ENCODE results near the gene ABCA5.
"Not testable (repeated sequence)": the region's sequence is repeated elsewhere in the genome, so short reads cannot be mapped to it uniquely, and the experiment has no call there.

The ABCA5 gene

DNA sequence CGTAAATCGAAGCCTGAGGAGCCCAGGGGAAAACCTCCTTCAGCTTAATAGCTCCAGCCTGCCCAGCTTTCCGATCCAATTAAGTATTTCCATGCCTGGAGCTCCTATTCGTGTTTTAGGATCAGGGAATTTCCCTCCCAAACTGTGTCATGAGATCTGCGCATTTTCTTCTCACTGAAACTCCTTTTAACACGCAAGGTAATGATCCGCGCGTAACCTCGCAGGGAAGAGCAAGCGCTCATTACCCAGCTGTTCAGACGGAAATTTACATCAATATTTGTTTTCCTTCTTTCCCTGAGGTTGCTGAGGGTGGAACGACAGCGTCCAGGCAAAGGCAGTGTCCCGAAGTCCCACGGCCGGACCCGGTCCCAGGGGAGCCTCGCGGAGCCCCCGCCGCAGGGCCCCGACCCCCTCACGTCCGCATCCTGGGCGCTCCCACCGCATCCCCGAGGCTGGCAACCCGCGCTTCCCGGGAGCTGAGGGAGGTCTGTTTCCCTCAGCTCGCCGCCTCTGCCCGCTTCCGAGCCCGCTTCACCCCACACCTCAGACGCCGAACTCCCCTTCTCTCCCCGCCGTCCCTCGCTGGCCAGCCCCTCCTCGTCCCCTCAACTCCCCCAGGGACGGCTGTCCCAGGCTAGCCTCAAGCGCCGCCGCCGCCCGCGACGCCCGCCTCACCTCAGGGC, 415 bp downstream of the ABCA5 start:
- DNase-seq: peak; percentile 18

DNA sequence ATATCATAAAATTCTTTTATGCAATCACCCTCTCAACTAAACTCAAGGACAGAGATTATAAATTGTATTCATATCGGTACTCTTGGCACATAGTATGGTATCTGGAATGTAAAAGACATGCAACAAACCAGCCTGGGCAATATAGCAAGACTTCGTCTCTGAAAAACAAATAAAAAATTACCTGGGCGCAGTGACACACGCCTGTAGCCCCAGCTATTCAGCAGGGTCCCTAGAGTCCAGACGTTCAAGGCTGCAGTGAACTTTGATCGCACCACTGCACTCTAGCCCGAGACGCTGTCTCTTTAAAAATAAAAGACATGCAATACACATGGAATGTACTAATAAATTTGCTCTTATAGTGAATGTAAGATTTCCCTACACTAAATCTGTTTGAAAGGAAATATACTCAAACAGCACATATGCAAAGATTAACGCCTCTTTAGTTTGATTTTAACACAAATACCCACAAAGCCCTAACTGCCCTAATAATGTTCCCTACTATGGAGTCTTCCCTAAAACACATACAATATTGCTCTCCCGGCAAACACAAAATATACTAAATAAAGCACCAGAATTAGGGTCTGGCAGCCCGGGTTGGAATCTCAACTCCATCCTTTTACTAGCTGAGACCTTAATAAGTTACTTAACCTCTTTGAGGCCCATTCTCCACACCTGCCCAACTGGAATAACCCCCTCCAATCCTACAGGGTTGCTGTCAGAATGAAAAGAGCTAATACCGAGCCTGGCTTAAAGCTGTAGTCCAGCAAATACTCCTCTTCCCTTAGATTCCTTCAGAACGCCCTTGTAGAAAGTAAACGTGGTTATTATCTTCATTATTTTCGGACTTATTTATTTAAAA, 1.2 kb downstream of the ABCA5 start:
- no peak for DNase-seq

DNA sequence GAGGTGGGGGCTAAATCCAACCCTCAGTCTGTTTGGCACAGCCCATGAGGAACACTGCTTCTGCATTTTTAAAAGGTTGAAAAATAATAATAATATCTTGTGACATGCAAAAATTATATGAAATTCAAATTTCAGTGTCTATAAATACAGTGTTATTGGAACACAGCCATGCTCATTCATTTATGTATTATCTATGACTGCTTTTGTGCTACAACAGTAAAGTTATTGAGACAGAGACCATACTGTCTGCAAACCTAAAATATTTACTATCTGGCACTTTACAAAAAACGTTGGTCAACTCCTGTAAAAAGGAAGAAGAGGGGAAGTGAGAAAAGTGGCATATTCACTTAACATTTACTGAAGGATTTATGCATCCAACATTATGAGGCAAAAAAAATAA, 3.1 kb downstream of the ABCA5 start:
- DNase-seq: no peak

DNA sequence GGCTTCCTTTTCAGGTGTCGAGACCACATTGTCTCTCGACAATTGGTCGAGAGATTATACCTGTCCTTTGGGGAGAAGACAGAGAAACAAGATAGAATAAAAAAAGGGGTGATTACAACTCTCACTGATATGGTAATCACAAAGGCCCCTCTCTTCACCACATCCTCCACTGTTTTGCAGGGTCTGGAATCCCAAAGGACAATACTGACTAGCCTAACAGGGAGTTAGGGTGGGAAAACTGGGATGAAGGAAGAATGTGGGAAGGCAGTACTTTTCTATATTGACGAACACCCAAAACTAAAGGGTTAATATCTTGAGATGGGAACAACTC, 6.1 kb downstream of the ABCA5 start:
- no peak for DNase-seq

DNA sequence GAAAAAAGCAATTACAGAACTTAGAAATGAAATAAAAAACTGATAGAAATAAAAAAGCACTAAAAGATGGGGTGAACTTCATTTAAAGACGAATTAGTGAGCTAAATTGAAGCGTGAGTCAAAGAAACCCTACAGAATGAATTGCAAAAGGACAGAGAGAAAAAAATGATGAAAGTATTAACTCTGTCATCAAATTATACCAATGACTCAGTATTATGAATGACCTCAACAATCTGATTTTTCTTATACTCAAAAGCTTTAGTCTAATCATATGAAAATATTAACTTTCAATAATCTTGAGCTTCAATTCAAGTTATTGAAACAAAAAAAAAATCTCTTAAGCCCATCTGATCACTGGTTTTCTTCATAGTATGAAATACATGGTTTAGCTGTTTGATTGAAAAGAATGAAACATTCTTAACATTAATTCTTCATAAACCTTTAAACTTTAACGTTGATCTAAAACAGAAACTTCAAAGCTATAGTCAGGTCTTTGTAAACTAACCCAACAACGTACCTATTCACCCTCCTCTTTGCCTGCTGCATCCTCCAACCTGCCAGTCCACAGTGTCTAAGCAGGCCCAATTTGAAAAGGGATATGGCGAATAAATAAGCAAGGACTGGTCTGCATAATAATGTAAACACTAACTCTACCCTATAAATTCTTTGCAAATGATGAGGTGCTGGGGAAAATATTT, 6.6 kb downstream of the ABCA5 start:
- DNase-seq: no peak

DNA sequence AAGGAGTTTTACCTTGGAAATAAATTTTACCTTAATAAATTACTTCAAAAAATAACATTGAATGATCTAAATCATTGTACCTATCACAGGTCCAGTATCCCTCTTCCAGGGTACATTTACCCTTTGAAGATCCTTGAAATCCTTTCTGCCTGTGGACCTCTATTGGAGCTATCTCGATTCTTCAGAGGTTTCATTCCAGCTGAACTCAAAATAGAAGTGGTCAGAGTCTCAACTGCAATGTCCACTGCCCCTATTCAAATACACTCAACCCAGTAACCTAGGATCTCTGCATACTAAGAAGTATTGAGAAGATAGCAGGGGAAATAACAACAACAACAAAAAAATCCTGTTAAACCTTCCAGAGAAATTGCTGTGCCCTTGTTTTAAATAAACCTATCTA, 9.3 kb downstream of the ABCA5 start:
- no peak for DNase-seq

DNA sequence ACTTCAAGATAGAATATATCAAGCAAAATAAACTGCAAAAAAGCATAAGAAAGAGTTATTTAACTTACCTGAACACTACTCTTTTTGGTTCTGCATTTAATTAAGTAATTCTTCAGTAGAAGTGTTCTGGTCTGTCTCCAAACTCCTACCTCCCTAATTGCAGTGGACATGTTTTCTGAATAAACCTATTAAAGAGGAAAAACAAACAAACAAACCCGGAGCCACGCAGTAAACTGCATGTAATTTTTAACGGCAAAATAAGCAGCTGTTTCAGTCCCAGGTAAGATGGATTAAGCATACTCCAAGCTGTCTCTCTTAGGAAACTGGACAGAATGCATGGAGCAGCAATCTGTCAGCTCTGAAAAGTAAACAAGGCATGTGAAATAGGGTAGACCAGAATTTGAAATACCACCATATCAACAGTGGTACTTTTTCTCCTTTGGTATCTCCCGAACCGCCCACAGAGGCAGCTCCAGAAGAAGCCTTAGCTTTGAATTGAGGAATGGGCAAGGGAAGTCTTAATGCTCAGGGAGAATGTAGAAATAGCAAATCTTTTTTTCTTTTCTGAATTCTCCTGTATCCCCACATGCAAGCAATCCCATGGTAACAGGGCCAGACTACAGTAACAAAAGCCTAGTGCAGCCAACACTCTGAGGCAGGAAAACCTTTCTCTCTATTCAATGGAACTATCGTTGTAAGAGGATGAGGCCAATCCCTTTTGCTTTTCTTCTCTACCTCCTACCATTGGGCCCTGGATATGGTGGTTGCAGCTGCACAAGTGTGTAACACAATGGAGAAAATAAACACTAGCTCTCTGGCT, 12.5 kb downstream of the ABCA5 start:
- DNase-seq: no peak

DNA sequence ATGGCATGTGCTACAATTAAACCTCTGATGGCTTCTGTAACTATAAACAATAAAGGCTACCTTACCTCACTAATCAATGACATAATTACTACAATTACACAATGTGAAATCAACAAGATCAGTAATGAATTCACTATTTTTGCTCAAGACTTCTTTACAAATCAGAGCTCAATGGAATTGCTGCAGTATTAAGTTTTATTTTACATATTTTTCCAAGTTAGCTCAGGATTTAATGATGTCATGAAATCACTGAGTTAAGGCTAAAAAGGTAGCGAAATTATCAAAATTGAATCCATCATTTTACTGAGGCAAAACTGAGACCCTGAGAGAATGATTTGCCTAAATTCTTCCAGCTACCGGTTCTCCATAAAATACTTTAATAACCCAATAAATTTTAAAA, 21.8 kb downstream of the ABCA5 start:
- no peak for DNase-seq

DNA sequence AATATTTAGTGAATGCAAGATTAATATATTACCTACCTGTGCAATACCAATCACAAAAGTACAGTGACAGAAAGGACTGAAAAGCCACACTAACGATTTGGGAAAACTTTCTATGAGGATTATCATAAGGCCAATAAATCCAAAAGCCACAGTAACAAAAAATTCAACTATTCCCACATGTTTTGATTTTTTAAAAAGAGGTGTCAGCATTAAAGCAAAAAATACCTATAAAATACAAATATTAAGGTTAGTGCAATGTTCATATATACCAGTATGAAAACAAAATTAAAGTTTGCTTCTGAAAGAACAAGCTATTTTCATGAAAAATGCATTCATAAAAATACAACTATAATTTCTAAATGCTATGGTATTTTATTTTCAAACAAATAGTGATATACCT, 24.3 kb downstream of the ABCA5 start:
- DNase-seq: no peak

DNA sequence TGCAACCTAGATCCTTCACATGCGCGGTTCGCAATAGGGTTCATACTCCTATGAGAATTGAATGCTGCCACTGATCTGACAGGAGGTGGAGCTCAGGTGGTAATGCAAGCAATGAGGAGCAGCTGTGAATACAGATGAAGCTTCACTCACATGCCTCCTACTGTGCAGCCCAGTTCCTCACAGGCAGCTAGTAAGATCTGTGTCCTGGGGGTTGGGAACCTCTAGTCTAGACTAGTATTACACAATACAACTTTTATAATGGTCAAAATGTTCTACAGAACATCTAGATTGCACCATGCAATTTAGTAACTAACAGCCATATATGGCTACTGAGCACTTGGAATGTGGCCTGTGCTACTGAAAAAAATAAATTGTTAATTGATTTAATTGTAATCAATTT, 26.7 kb downstream of the ABCA5 start:
- no peak for DNase-seq

DNA sequence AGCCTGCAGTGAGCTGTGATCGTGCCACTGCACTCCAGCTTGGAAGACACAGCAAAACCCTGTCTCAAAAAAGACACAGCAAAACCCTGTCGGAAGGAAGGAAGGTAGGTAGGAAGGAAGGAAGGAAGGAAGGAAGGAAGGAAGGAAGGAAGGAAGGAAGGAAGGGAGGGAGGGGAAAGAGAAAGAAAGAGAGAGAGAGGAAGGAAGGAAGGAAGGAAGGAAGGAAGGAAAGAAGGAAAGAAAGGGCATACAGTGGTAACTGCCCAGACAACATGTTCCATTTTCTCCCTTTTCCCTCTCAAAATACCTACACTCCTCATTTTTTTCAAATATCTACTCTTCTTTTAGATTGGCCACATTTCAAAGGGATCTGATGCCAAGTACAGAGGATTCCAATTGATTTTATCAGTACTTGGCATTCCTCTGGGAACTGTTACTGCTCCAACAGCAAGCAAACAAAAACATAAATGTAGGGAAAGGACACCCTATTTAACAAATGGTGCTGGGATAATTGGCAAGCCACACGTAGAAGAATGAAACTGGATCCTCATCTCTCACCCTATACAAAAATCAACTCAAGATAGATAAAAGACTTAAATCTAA, 28.7 kb downstream of the ABCA5 start:
- DNase-seq: not testable (repeated sequence)

DNA sequence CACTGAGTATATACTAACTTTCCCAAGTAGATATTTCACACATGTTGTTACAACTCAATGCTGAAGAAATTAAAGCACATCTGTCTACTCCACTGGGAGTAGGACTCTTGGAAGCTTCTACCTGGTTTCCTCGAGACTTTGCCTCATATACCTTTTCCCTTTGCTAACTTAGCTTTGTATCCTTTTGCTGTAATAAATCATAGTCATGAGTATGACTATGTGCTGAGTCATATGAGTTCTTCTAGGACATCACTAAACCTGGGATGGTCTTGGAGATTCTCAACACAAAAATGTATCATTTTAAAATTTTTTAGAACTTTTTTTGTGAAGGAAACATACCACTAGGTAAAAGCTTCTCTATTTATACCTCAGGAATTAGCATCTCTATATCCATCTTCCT, 39.8 kb downstream of the ABCA5 start:
- no peak for DNase-seq

DNA sequence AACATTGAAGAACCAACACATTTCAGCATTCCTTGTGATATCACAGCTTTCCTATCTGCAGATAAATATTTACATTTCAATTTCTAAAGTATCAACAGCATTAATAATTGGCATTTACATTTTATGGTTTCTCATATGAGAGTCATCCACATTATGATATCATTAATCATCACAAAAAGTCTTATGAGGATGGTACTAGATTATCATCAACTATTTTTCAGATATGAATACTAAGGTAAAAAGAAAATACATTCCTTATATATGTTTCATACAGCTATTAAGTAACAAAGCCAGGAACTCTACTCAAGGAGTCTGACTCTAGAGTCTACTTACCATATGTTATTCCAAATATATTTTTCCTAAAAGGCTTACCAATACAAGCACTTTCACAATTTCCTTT, 40.7 kb downstream of the ABCA5 start:
- DNase-seq: no peak

DNA sequence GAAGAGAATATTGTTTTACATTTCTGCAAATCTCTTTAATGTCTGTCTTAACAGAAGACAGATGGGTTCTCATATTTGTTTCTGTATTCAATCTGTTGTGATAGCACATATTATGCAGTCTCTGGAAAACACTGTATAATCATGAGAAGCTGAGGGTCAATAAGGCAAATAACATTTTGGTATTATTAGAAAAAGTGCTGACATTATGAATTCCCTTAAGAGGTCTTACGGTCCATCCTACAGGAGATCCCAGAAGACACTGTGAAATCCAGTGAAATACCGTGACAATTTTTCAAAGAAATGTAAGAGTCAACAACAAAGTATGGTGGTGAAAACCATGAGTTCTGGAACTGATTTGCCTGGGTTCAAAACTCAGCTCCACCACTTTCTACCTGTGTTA, 42.3 kb downstream of the ABCA5 start:
- DNase-seq: no peak

DNA sequence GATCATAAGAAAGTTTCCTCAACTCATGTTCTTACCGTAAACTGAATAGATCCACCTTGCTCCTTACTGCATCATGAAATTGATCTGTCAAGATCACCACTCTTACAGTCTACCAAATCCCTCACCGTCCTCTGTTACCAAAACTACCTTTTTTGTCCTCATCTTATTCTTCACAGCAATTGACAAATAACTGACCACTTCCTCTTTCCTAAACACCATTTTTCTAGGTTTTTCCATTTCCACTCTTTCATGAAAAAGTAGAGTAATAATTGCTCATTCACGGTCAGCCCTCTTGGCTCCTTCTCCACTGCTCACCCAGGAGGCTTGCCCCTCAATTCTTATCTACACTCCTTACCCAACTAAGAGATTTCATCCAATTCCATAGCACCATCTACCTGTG, 44.9 kb downstream of the ABCA5 start:
- DNase-seq: no peak

DNA sequence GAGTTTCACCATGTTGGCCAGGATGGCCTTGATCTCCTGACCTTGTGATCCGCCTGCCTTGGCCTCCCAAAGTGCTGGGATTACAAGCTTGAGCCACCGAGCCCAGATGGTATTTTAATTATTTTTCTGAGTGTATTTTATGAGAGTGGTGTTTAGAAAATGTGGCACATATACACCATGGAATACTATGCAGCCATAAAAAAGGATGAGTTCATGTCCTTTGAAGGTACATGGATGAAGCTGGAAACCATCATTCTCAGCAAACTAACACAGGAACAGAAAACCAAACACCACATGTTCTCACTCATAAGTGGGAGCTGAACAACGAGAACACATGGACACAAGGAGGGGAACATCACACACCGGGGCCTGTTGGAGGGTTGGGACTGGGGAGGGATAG, 50.7 kb downstream of the ABCA5 start:
- not testable (repeated sequence) for DNase-seq

DNA sequence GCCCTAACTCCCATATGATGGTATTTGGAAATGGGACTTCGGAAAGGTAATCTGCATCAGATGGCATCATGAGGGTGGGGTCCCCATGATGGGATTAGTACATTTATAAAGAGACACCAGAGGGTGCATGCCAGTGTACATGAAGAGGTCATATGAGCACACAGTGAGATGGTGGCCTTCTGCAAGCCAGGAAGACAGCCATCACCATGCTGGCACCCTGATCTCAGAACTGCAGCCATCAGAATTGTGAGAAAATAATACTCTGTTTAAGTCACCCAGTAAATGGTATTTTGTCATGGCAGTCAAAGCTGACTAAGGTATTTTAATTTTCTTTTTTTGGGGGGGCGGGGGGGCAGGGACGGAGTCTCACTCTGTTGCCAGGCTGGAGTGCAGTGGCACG, 51.2 kb downstream of the ABCA5 start:
- DNase-seq: no peak

DNA sequence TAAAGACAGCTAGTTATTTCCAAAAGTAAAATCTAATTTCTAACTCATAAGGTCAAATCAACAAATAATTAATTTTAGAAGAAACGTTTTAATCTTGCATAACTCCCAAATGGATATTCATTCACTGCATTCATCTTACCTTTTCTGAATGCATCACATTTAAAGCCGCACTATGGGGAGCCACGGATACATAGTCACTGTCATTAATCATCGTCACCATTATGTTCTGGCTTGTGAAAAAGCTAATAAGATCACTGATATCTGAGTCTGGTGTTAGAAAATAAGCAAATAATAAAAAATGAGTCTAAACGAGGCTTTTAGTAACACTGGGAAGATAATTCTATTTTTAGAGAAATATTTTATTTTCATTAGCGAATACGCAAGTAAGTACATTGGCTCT, 55.9 kb downstream of the ABCA5 start:
- DNase-seq: no peak

DNA sequence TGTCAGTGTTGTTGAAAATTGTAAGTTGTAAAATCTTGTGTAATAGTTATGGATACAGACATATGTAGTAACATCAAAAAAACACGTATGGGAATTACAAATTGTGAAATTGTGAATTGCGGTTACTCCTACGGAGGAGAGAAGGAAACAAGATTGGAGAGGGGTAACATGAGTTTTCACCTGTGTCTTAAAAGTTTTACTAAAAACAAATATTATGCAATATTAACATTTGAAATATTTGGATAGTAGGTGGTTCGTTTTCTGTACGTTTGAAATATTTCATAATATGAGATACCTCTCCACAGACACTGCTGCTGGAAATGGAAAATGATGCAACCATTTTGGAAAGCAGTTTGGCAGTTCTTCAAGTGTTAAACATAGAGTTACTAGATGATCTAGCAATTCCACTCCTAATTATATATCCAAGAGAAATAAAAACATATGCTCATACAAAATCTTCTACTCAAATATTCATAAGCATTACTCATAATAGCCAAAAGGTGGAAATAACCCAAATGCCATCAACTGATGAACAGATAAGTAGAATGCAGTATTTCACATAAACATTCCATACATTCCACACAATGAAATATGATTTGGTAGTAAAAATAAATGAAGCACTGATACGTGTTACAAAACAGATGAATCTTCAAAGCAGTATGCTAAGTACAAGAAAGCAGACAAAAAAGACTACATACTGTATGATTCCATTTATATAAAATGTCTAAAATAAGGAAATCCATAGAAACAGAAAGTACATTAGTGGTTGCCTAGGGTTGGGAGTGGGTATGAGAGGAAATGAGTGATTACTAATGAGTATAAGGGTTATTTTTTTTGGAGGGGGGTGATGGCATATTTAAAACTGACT, 57.6 kb downstream of the ABCA5 start:
- no peak for DNase-seq

DNA sequence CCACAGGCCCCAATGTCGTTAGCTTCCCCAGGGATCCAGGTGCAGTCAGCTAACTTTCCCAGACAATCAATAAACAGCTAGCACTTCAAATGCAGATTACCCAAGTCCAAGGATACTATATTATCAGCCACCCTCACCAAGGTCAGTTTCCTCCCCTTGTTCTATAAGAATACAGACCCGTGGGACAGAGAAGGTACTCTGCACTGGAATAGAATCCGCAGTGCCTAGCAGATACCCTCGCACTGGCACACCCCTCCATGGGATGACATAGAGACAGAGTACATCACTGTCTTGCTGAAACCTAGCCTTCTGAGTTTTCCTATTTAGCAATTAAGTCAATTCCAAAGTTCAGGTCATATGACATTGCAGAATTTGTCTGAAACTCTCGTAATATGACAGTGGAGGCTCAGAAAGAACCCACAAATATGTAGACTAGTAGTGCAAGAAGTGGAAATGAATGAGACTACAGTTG, 58.4 kb downstream of the ABCA5 start:
- DNase-seq: no peak

DNA sequence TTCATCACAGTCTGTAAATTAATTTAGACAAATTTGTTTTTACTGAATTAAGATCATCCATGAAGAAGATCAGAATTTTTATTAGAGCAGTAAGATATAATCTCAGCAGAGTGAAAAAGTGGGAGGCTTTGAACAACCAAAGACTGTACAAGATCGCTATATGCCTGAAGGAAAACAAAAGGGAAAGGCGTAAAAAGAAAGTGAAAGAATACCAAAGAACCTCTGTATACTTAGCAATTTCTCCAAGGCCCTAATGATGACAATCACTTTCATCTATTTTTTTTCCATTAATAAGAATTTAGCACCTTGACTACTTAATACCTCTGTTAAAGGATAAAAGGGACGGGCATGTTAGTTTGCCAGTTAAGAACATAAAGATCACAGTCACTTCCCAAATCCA, 59.7 kb downstream of the ABCA5 start:
- no peak for DNase-seq

DNA sequence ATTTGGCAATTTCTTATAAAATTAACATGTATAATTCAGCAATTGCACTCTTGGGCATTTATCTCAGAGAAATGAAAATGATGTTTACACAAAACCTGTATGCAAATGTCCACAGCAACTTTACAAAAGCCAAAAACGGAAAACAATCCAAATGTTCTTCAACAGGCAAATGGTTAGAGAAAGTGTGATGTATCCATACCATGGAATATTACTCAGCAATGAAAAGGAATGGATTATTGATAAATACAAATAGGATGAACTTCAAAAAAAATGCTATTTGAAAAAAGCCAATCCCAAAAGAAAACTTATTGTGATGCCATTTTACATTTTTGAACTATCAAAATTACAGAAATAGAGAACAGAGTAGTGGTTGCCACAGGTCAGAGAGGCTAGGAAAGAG, 61.1 kb downstream of the ABCA5 start:
- DNase-seq: no peak

Data from CD4-positive, alpha-beta T cell treated with Interleukin-17A for 1 hour (primary cell).